ENCODE results near the gene HOXA11.

DNA sequence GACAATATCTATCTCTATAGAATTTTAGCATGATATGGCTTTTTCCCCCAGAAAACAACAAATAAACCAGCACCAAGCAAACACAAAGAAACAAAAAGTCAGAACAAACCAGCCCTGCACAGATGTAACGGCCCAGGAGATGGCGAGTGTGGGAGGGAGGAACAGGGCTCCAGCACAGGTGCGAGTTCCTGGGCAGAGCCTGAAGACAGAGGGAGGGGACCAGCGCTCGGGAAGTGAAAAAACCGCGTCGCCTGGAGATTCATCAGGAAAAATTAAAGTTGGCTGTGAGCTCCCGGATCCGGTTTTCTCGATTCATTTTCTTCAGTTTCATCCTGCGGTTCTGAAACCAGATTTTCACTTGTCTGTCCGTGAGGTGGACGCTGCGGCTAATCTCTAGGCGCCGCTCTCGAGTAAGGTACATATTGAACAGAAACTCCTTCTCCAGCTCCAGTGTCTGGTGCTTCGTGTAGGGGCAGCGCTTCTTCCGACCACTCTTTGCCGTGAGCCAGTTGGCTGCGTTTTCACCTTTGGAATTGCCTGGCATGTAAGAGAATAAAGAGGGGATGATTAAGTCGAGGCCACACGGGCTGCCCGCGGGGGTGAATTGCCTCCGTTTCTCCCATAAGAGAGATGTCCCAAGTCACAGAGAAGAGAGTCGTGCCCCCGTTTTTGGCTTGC lies 13.3 kb downstream of the HOXA11 start:
- TF ChIP-seq CTCF (IDR thresholded peaks at IDR 0.05) (no peak), POLR2AphosphoS5 (IDR thresholded peaks at IDR 0.05; ENCODE audit: low read depth, low read length) (no peak), EP300 (IDR thresholded peaks at IDR 0.05; ENCODE audit: borderline replicate concordance in 1 of 2, low read depth in 1 of 2, low read length in 1 of 2) (no peak), CHD2 (IDR thresholded peaks at IDR 0.05; ENCODE audit: low read length, partially characterized antibody) (no peak)
